Tibial nerve (tissue), 4 donors: ENCODE measurements around the gene BMERB1.

Experiments
- CTCF ChIP-seq, 5 experiments: fragments of 200-600 bp in 3 of 5; fragments of 450-650 bp in 2 of 5; sonication (generic) in 3 of 5; IDR thresholded peaks; one replicate each; pipeline ENCODE4 v1.5.1; 2016 to 2019; ENCODE audit warnings: antibody characterized with exemption in 5 of 5, mild to moderate bottlenecking in 3 of 5, moderate library complexity in 2 of 5
- EP300 ChIP-seq, 2 donors: sonication (generic); formaldehyde crosslinking; IDR thresholded peaks; one replicate each; pipeline ENCODE4 v1.6.1; 2017; ENCODE audit warnings: antibody characterized with exemption in 2 of 2, mild to moderate bottlenecking in 1 of 2
- POLR2A ChIP-seq, 2 donors: fragments of 450-650 bp; IDR thresholded peaks; one replicate each; pipeline ENCODE4 v1.6.1; 2017; ENCODE audit warnings: antibody characterized with exemption in 2 of 2, mild to moderate bottlenecking in 2 of 2, moderate library complexity in 2 of 2

GRCh38 chr16:15466131-15466530 is 31.7 kb downstream of the BMERB1 start:
- TF ChIP-seq CTCF (IDR thresholded peaks at IDR 0.05) (no peak), EP300 (IDR thresholded peaks at IDR 0.05) (no peak), POLR2A (IDR thresholded peaks at IDR 0.05) (no peak)
